Panc1 (cell line): ENCODE results near the gene BDP1.
"Not testable (repeated sequence)": the region's sequence is repeated elsewhere in the genome, so short reads cannot be mapped to it uniquely, and the experiment has no call there.

Source experiments
- POLR2AphosphoS5 ChIP-seq: IDR thresholded peaks from 2 replicates; pipeline ENCODE4 v1.6.1; 2012; ENCODE audit warnings: mild to moderate bottlenecking, low read depth, low read length, moderate library complexity
- SIN3A ChIP-seq: IDR thresholded peaks from 2 replicates; pipeline ENCODE4 v1.6.1; 2012; ENCODE audit warnings: low read depth, mild to moderate bottlenecking, low read length, moderate library complexity, borderline replicate concordance; ENCODE audit not compliant: insufficient read depth
- TF ChIP-seq, protein P1 (sequence below): fragments of 450-650 bp; IDR thresholded peaks from 2 replicates; pipeline ENCODE4 v1.5.1; 2017; ENCODE audit warnings: mild to moderate bottlenecking

DNA sequence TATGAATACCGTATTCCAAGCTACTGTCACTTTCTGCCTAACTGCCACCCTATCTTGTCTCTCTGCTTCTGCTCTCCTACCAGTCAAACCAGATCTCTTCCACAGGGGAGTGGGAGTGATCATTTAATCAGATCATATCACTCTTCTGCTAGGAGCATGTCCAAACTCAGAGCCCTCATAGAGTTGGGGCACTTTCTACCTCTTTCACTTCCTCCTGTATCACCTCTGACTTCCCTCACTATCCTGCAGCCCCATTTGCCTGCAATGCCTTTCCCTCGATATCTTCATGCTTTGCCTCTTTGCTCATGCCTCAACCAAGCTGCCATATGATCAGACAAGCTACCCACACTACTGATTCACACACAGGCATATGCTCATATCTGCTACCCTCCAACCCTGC is 45.4 kb upstream of the BDP1 start:
- TF ChIP-seq, protein P1, sequence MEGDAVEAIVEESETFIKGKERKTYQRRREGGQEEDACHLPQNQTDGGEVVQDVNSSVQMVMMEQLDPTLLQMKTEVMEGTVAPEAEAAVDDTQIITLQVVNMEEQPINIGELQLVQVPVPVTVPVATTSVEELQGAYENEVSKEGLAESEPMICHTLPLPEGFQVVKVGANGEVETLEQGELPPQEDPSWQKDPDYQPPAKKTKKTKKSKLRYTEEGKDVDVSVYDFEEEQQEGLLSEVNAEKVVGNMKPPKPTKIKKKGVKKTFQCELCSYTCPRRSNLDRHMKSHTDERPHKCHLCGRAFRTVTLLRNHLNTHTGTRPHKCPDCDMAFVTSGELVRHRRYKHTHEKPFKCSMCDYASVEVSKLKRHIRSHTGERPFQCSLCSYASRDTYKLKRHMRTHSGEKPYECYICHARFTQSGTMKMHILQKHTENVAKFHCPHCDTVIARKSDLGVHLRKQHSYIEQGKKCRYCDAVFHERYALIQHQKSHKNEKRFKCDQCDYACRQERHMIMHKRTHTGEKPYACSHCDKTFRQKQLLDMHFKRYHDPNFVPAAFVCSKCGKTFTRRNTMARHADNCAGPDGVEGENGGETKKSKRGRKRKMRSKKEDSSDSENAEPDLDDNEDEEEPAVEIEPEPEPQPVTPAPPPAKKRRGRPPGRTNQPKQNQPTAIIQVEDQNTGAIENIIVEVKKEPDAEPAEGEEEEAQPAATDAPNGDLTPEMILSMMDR: not testable (repeated sequence)
- not testable (repeated sequence) for TF ChIP-seq POLR2AphosphoS5, SIN3A
